ENCODE results near the gene MLLT6. TPM values are rescaled to one million over a fixed set of nuclear protein-coding genes. Genes with fewer than 3 reads are reported as not detected.

MLLT6 gene
- polyA plus RNA-seq, 2 donors: 20.9 to 66.1 TPM

Other genes with a start within 250 kb of the MLLT6 start
- 1 to 10 TPM; 2.2 to 2.5 TPM for gene SRCIN1, start 99.3 kb upstream of the MLLT6 start, polyA plus RNA-seq
- 1 to 10 TPM; 1.1 to 1.9 TPM for gene EPOP, start 30.3 kb upstream of the MLLT6 start, polyA plus RNA-seq
- 10 to 100 TPM; 14.5 to 28.5 TPM for gene CISD3, start 25.1 kb downstream of the MLLT6 start, polyA plus RNA-seq
- gene PCGF2, start 43.1 kb downstream of the MLLT6 start, polyA plus RNA-seq: 10 to 100 TPM in 1 of 2 donors, 1 to 10 TPM in 1; 9.4 to 22.4 TPM
- 100 to 1,000 TPM; 198 to 204 TPM for gene PSMB3, start 47.5 kb downstream of the MLLT6 start, polyA plus RNA-seq
- gene PIP4K2B, start 94.3 kb downstream of the MLLT6 start, polyA plus RNA-seq: 10 to 100 TPM in 1 of 2 donors, 1 to 10 TPM in 1; 7.7 to 11.1 TPM
- gene CWC25, start 120.0 kb downstream of the MLLT6 start, polyA plus RNA-seq: 10 to 100 TPM; 15.2 to 21.0 TPM
- gene RPL23, start 148.4 kb downstream of the MLLT6 start, polyA plus RNA-seq: 1,000 to 10,000 TPM; 2,779 to 3,117 TPM
- 10 to 100 TPM; 26.5 to 33.0 TPM for gene LASP1, start 164.8 kb downstream of the MLLT6 start, polyA plus RNA-seq

Measured in esophagus (tissue), 2 donors.